GM12801 (cell line): ENCODE data around the gene DRICH1.

ENCODE experiments used
- CTCF ChIP-seq: IDR thresholded peaks from one replicate; pipeline ENCODE4 v1.5.1; 2011; ENCODE audit warnings: control low read depth; ENCODE audit not compliant: insufficient read length; ENCODE audit errors: extremely low read depth

Gene DRICH1

GRCh38 chr22:23639661-23640060 is 7.5 kb upstream of the DRICH1 start:
- TF ChIP-seq CTCF = no peak

GRCh38 chr22:23638611-23639010 is 6.5 kb upstream of the DRICH1 start:
- TF ChIP-seq CTCF = no peak

GRCh38 chr22:23626286-23626975 is 5.7 kb downstream of the DRICH1 start:
- TF ChIP-seq CTCF = no peak

- TF ChIP-seq CTCF = no peak
Measured at GRCh38 chr22:23622634-23623033, 9.5 kb downstream of the DRICH1 start.

- no peak for TF ChIP-seq CTCF
Measured at GRCh38 chr22:23621082-23621780, 10.9 kb downstream of the DRICH1 start.

GRCh38 chr22:23613193-23613972 is 18.7 kb downstream of the DRICH1 start:
- no peak for TF ChIP-seq CTCF

GRCh38 chr22:23609983-23610781 is 21.9 kb downstream of the DRICH1 start:
- no peak for TF ChIP-seq CTCF
